G401 (cell line): ENCODE measurements around the gene ARHGAP29. TPM values are rescaled to one million over a fixed set of nuclear protein-coding genes. Genes with fewer than 3 reads are reported as not detected.

ENCODE experiments used
- DNase-seq: peaks from one replicate; pipeline ENCODE4 v3.0.0-alpha.2; 2015; ENCODE audit warnings: low spot score
- in situ Hi-C: cut with HindIII; loops from 2 replicates; pipeline ENCODE4 v1.10.0; 2016; ENCODE audit warnings: low sequenced_read_pairs, mixed read lengths
- total RNA-seq: library from RNA; depleted of rRNA; stranded (reverse); fragments of >200 nt; shearing (Covaris generic); gene quantifications from 2 replicates; pipeline ENCODE4 v1.2.3, GENCODE V29; 2014; rRNA removed

The ARHGAP29 gene
- 1.2 TPM in 2 replicates for total RNA-seq

GRCh38 chr1:94237291-94238226, at the start of gene ARHGAP29:
TSS of gene ARHGAP29 (minus strand) at chr1:94237584. CDS start at chr1:94231611, 5,973 bp downstream.
- DNase-seq: peak; percentile 83
- in situ Hi-C loops: no loop called here

GRCh38 chr1:94286864-94287437, 49.6 kb upstream of the ARHGAP29 start:
- in situ Hi-C loops: no loop called here

GRCh38 chr1:94285031-94285654, 47.8 kb upstream of the ARHGAP29 start:
- DNase-seq: no peak
- in situ Hi-C loops: no loop called here

More at GRCh38 chr1:94286864-94287437, 49.6 kb upstream of the ARHGAP29 start:
- DNase-seq: no peak

- in situ Hi-C loops: no loop called here
Observed at GRCh38 chr1:94284476-94284875, 47.1 kb upstream of the ARHGAP29 start.

GRCh38 chr1:94283462-94283861, 46.1 kb upstream of the ARHGAP29 start:
- in situ Hi-C loops: no loop called here
- no peak for DNase-seq

More at GRCh38 chr1:94284476-94284875, 47.1 kb upstream of the ARHGAP29 start:
- no peak for DNase-seq

GRCh38 chr1:94282143-94282711, 44.8 kb upstream of the ARHGAP29 start:
- DNase-seq: no peak
- in situ Hi-C loops: no loop called here

- DNase-seq: no peak
- in situ Hi-C loops: no loop called here
Observed at GRCh38 chr1:94281361-94282142, 44.2 kb upstream of the ARHGAP29 start.

GRCh38 chr1:94280541-94280940, 43.2 kb upstream of the ARHGAP29 start:
- in situ Hi-C loops: no loop called here
- DNase-seq: no peak

GRCh38 chr1:94279462-94279861, 42.1 kb upstream of the ARHGAP29 start:
- in situ Hi-C loops: no loop called here
- no peak for DNase-seq

GRCh38 chr1:94279038-94279437, 41.7 kb upstream of the ARHGAP29 start:
- no peak for DNase-seq
- in situ Hi-C loops: no loop called here

GRCh38 chr1:94276988-94277434, 39.6 kb upstream of the ARHGAP29 start:
- in situ Hi-C loops: no loop called here
- peak; percentile 1 for DNase-seq

- DNase-seq: no peak
- in situ Hi-C loops: no loop called here
Observed at GRCh38 chr1:94275083-94275482, 37.7 kb upstream of the ARHGAP29 start.

GRCh38 chr1:94274561-94274960, 37.2 kb upstream of the ARHGAP29 start:
- no peak for DNase-seq
- in situ Hi-C loops: no loop called here

GRCh38 chr1:94273111-94273510, 35.7 kb upstream of the ARHGAP29 start:
- DNase-seq: no peak
- in situ Hi-C loops: no loop called here

- no peak for DNase-seq
Observed at GRCh38 chr1:94272388-94272787, 35.0 kb upstream of the ARHGAP29 start.

GRCh38 chr1:94271373-94271772, 34.0 kb upstream of the ARHGAP29 start:
- no peak for DNase-seq
- in situ Hi-C loops: no loop called here

More at GRCh38 chr1:94272388-94272787, 35.0 kb upstream of the ARHGAP29 start:
- in situ Hi-C loops: no loop called here

GRCh38 chr1:94270801-94271203, 33.4 kb upstream of the ARHGAP29 start:
- in situ Hi-C loops: no loop called here
- DNase-seq: no peak

- no peak for DNase-seq
- in situ Hi-C loops: no loop called here
Observed at GRCh38 chr1:94269921-94270320, 32.5 kb upstream of the ARHGAP29 start.

- in situ Hi-C loops: no loop called here
- peak; percentile 39 for DNase-seq
Observed at GRCh38 chr1:94265906-94266305, 28.5 kb upstream of the ARHGAP29 start.
